Epithelial cell of proximal tubule (primary cell): ENCODE results near the gene TMEM120B. TPM values are rescaled to one million over a fixed set of nuclear protein-coding genes. Genes with fewer than 3 reads are reported as not detected.
"Not testable (repeated sequence)": the region's sequence is repeated elsewhere in the genome, so short reads cannot be mapped to it uniquely, and the experiment has no call there.

ENCODE experiments used
- DNase-seq: peaks from one replicate; pipeline ENCODE4 v3.0.0-alpha.2; 2011; ENCODE audit warnings: low read depth
- H3K4me3 ChIP-seq: 2 replicates; pipeline ENCODE4 v1.5.1; 2011; ENCODE audit warnings: low read depth, mild to moderate bottlenecking, low read length
- total RNA-seq: library from RNA; depleted of rRNA; stranded (reverse); fragments of >200 nt; gene quantifications from 2 replicates; pipeline ENCODE4 v1.2.3, GENCODE V29; 2015
- TF ChIP-seq, protein P1 (sequence below): conservative IDR thresholded peaks from 2 replicates; pipeline ENCODE4 v1.5.1; 2012; ENCODE audit warnings: low read depth, mild to moderate bottlenecking, low read length

TMEM120B gene
- total RNA-seq, 1 donor from 2014 or later = 5.5 TPM

DNA sequence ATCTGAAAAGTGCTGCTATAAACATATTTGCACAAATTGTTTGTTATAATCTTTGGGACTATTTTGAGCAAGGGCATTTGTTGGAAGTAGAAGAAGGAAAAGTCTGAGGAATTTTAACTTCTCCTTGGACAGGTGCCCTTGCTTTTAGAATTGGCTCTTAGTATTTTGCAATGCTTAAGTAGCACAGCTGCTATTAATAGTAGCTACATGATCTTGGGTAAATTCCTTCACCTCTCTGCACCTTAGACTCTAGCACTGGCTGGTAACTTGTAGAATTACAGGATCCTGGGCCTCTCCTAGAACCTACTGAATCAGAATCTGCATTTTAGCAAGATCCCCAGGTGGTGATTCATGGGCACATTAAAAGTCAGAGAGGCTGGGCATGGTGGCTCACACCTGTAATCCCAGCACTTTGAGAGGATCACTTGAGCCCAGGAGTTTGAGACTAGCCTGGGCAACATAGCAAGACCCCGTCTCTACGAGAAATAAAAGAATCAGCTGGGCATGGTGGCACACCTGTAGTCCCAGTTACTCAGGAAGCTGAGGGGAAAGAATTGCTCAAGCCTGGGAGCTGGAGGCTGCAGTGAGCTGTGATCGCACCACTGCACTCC is 10.8 kb upstream of the TMEM120B start:
- no peak for DNase-seq
- no peak overlapping the region for H3K4me3 ChIP-seq
- TF ChIP-seq, protein P1, sequence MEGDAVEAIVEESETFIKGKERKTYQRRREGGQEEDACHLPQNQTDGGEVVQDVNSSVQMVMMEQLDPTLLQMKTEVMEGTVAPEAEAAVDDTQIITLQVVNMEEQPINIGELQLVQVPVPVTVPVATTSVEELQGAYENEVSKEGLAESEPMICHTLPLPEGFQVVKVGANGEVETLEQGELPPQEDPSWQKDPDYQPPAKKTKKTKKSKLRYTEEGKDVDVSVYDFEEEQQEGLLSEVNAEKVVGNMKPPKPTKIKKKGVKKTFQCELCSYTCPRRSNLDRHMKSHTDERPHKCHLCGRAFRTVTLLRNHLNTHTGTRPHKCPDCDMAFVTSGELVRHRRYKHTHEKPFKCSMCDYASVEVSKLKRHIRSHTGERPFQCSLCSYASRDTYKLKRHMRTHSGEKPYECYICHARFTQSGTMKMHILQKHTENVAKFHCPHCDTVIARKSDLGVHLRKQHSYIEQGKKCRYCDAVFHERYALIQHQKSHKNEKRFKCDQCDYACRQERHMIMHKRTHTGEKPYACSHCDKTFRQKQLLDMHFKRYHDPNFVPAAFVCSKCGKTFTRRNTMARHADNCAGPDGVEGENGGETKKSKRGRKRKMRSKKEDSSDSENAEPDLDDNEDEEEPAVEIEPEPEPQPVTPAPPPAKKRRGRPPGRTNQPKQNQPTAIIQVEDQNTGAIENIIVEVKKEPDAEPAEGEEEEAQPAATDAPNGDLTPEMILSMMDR = no peak

DNA sequence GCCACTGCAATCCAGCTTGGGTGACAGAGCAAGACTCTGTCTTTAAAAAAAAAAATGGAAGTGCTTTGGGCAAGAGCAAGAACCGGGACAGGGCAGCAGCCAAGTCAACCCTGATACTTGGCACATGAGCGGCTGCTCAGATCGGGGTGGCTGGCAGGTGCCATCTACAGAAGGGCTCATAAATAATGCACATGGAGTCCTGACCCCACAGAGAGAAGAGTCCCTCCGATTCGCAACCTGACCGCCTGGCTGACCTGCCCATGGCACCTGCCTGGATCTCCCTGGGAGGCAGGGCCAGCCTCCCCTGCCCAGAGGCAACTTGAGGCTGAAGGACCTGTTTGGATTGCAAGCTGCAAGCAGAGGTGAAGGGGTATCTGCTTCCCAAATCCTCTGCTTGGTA is 9.6 kb upstream of the TMEM120B start:
- H3K4me3 ChIP-seq = no peak overlapping the region
- TF ChIP-seq, protein P1 = no peak

GRCh38 chr12:121705514-121705913 is 7.0 kb upstream of the TMEM120B start:
- no peak for DNase-seq
- TF ChIP-seq, protein P1 = no peak
- H3K4me3 ChIP-seq = no peak overlapping the region

More for the DNA sequence above, 9.6 kb upstream of the TMEM120B start:
- DNase-seq = no peak

- TF ChIP-seq, protein P1 = no peak
- no peak for DNase-seq
- no peak overlapping the region for H3K4me3 ChIP-seq
Measured at GRCh38 chr12:121708313-121709063, 4.1 kb upstream of the TMEM120B start.

GRCh38 chr12:121709064-121709424 is 3.5 kb upstream of the TMEM120B start:
- H3K4me3 ChIP-seq, DNase-seq: not testable (repeated sequence)

GRCh38 chr12:121709478-121709961 is 3.0 kb upstream of the TMEM120B start:
- H3K4me3 ChIP-seq = no peak overlapping the region
- TF ChIP-seq, protein P1 = peak; percentile 14
- peak; percentile 64 for DNase-seq

GRCh38 chr12:121711361-121712189 is 977 bp upstream of the TMEM120B start:
- peak overlapping the region; percentile 96 for H3K4me3 ChIP-seq
- TF ChIP-seq, protein P1 = no peak
- DNase-seq = no peak
